Measurements from ENCODE around the gene JSRP1. TPM values are rescaled to one million over a fixed set of nuclear protein-coding genes. Genes with fewer than 3 reads are reported as not detected.

Gene JSRP1
- polyA plus RNA-seq, 1 of the 3 experiments (the other 2 are of a cell fraction) = 0.76 TPM

DNA sequence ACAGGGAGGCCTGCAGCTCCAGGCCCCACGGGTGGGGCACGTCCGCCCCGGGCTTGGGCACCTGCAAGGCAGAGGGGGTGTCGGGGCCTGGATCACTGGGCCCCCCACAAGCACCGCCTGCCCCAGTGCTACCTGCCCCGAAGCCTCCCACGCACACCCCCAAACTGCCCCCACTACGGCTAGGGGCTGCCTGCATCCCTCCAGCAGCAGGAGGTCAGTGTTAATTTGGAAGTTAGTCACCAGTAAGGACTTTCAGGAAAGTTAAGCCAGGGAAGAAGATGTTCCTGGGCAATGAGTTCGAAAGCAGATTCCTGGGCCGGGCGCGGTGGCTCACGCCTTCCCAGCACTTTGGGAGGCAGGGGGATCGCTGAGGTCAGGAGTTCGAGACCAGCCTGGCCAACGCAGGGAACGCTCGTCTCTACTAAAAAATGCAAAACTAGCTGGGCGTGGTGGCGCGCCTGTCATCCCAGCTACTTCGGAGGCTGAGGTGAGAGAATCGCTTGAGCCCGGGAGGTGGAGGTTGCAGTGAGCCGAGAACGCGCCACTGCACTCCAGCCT lies 20.3 kb upstream of the JSRP1 start:
- peaks cover 42% of the 10 kb centered on the region for H3K79me2 ChIP-seq (ENCODE audit: insufficient read depth)
- H3F3A ChIP-seq (replicated peaks; ENCODE audit: insufficient read depth) = peaks cover 17% of the 10 kb centered on the region
- peak; percentile 24 for DNase-seq
- H3K9ac ChIP-seq = no peak overlapping the region
- H3K4me3 ChIP-seq (ENCODE audit: low read depth in 2 of 2, low read length in 1 of 2) = no peak overlapping the region
- H3K36me3 ChIP-seq (replicated peaks in 1 of 2; ENCODE audit: control insufficient read depth in 1 of 2, insufficient read depth in 2 of 2, low read length in 1 of 2) = peaks cover 17 to 25% of the 10 kb centered on the region in 2 experiments
- 97% methylated on average over 19 of the region's 28 CpGs for WGBS (ENCODE audit: low lambda C conversion rate)
- TF ChIP-seq, protein P1, sequence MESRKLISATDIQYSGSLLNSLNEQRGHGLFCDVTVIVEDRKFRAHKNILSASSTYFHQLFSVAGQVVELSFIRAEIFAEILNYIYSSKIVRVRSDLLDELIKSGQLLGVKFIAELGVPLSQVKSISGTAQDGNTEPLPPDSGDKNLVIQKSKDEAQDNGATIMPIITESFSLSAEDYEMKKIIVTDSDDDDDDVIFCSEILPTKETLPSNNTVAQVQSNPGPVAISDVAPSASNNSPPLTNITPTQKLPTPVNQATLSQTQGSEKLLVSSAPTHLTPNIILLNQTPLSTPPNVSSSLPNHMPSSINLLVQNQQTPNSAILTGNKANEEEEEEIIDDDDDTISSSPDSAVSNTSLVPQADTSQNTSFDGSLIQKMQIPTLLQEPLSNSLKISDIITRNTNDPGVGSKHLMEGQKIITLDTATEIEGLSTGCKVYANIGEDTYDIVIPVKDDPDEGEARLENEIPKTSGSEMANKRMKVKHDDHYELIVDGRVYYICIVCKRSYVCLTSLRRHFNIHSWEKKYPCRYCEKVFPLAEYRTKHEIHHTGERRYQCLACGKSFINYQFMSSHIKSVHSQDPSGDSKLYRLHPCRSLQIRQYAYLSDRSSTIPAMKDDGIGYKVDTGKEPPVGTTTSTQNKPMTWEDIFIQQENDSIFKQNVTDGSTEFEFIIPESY (IDR thresholded peaks at IDR 0.05; ENCODE audit: borderline replicate concordance, low read depth) = no peak
- no peak for TF ChIP-seq JUND (IDR thresholded peaks at IDR 0.05)
- CTCF ChIA-PET = interaction anchor here (1.2 to 11.9 kb wide), 11 partner anchors 12 to 52 kb away, joined by 3 to 284 read pairs (median 20); partner anchors contain the start of genes LINGO3, LSM7, PLEKHJ1 and SF3A2
- peaks cover 39% of the 10 kb centered on the region for H4K20me1 ChIP-seq (ENCODE audit: insufficient read depth)
- no peak overlapping the region for H3K27ac ChIP-seq (ENCODE audit: low read depth in 2 of 2, low read length in 1 of 2)
- no peaks in the 10 kb centered on the region for H3K27me3 ChIP-seq (ENCODE audit: insufficient read depth)
- no peak overlapping the region for H2AFZ ChIP-seq (ENCODE audit: low read depth)
- peaks cover 4 to 25% of the 10 kb centered on the region in 2 experiments; a peak in 1 of 4 replicates for H3K4me1 ChIP-seq (ENCODE audit: control insufficient read depth in 1 of 2, insufficient read depth in 2 of 2, low read depth in 1 of 2, low read length in 1 of 2)
- H3K9me2 ChIP-seq = no peaks in the 10 kb centered on the region
- no peak overlapping the region for H3K4me2 ChIP-seq
- no peaks in the 10 kb centered on the region for H3K9me3 ChIP-seq
- POLR2A ChIA-PET = interaction anchor here (1.3 to 1.9 kb wide), 2 partner anchors 12 to 18 kb away, joined by 4 to 6 read pairs; no protein-coding TSS in a partner anchor

DNA sequence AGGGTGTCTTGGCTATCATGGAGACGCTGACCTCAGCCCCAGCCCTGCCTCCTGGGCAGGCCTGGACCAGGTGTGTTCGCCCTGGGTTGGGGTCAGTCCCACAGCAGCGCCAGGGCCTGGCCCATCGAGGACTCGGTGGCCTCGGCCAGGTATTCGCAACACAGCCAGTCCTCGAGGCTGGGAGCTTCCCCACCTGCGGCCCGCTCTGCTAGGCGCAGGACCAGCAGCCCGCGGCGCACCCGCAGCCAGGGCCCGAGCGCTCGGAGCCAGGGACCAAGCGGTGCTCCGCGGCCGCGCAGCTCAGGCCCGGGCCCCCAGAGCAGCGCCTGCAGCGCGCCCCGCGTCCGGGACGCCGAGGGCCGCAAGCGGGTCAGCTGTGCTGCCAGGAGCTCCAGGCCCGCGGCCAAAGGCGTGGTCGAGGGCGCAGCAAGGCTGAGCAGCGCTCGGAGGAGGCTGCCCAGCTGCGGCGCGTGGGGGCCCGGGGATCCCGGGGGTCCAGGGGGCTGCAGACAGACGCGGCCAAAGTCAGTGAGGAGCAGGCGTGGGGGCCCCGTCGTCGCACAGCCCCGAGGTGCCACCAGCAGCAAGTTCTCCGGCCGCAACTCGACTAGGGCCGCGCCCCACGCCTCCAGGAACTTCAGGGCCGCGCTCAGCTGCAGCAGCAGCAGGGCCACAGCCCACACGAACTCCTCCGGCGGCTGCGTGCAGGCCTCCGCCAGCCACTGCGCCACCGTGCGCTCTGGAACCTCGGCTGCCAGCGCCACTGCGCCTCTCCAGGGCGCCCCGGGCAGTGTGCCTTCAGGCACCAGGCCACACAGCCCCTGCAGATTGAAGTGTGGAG lies 19.6 kb upstream of the JSRP1 start:
- H3K27ac ChIP-seq (ENCODE audit: low read depth in 2 of 2, low read length in 1 of 2) = no peak overlapping the region; a peak in 1 of 4 replicates
- peaks cover 17 to 26% of the 10 kb centered on the region in 2 experiments for H3K36me3 ChIP-seq (replicated peaks in 1 of 2; ENCODE audit: control insufficient read depth in 1 of 2, insufficient read depth in 2 of 2, low read length in 1 of 2)
- no peaks in the 10 kb centered on the region for H3K9me3 ChIP-seq
- ChIA-PET POLR2A (interaction anchor here (1.0 to 1.9 kb wide), 4 partner anchors 13 to 41 kb away, joined by 3 to 6 read pairs (median 4); no protein-coding TSS in a partner anchor), CTCF (interaction anchor here (0.7 to 11.9 kb wide), 18 partner anchors 9 to 127 kb away, joined by 3 to 284 read pairs (median 6); partner anchors contain the start of genes LINGO3, LSM7, PLEKHJ1 and SF3A2)
- H3K4me1 ChIP-seq (ENCODE audit: control insufficient read depth in 1 of 2, insufficient read depth in 2 of 2, low read depth in 1 of 2, low read length in 1 of 2) = peaks cover 4 to 28% of the 10 kb centered on the region in 2 experiments; a peak in 1 of 4 replicates
- H4K20me1 ChIP-seq (ENCODE audit: insufficient read depth) = peaks cover 46% of the 10 kb centered on the region
- WGBS (ENCODE audit: low lambda C conversion rate) = 100% methylated on average over 3 of the region's 74 CpGs
- H3K9ac ChIP-seq = no peak overlapping the region
- H2AFZ ChIP-seq (ENCODE audit: low read depth) = no peak overlapping the region
- no peaks in the 10 kb centered on the region for H3K27me3 ChIP-seq (ENCODE audit: insufficient read depth)
- DNase-seq = peak; percentile 26
- H3K4me3 ChIP-seq (ENCODE audit: low read depth in 2 of 2, low read length in 1 of 2) = no peak overlapping the region
- no peaks in the 10 kb centered on the region for H3K9me2 ChIP-seq
- peaks cover 49% of the 10 kb centered on the region for H3K79me2 ChIP-seq (ENCODE audit: insufficient read depth)
- peaks cover 17% of the 10 kb centered on the region for H3F3A ChIP-seq (replicated peaks; ENCODE audit: insufficient read depth)
- H3K4me2 ChIP-seq = no peak overlapping the region
- TF ChIP-seq, protein P2, sequence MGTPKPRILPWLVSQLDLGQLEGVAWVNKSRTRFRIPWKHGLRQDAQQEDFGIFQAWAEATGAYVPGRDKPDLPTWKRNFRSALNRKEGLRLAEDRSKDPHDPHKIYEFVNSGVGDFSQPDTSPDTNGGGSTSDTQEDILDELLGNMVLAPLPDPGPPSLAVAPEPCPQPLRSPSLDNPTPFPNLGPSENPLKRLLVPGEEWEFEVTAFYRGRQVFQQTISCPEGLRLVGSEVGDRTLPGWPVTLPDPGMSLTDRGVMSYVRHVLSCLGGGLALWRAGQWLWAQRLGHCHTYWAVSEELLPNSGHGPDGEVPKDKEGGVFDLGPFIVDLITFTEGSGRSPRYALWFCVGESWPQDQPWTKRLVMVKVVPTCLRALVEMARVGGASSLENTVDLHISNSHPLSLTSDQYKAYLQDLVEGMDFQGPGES (IDR thresholded peaks at IDR 0.05; ENCODE audit: low read depth, low read length) = no peak
- TF ChIP-seq RXRA (IDR thresholded peaks at IDR 0.05; ENCODE audit: borderline replicate concordance, low read depth) (no peak), SMC3 (IDR thresholded peaks at IDR 0.05; ENCODE audit: low read depth, low read length) (no peak), NFIC (IDR thresholded peaks at IDR 0.05; ENCODE audit: borderline replicate concordance) (no peak), GABPA (IDR thresholded peaks at IDR 0.05; ENCODE audit: low read depth) (no peak), TEAD4 (IDR thresholded peaks at IDR 0.05; ENCODE audit: borderline replicate concordance, insufficient read depth) (no peak), YY1 (IDR thresholded peaks at IDR 0.05; ENCODE audit: low read depth) (no peak)
- TF ChIP-seq, protein P3, sequence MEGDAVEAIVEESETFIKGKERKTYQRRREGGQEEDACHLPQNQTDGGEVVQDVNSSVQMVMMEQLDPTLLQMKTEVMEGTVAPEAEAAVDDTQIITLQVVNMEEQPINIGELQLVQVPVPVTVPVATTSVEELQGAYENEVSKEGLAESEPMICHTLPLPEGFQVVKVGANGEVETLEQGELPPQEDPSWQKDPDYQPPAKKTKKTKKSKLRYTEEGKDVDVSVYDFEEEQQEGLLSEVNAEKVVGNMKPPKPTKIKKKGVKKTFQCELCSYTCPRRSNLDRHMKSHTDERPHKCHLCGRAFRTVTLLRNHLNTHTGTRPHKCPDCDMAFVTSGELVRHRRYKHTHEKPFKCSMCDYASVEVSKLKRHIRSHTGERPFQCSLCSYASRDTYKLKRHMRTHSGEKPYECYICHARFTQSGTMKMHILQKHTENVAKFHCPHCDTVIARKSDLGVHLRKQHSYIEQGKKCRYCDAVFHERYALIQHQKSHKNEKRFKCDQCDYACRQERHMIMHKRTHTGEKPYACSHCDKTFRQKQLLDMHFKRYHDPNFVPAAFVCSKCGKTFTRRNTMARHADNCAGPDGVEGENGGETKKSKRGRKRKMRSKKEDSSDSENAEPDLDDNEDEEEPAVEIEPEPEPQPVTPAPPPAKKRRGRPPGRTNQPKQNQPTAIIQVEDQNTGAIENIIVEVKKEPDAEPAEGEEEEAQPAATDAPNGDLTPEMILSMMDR (IDR thresholded peaks at IDR 0.05) = no peak
- TF ChIP-seq, protein P4, sequence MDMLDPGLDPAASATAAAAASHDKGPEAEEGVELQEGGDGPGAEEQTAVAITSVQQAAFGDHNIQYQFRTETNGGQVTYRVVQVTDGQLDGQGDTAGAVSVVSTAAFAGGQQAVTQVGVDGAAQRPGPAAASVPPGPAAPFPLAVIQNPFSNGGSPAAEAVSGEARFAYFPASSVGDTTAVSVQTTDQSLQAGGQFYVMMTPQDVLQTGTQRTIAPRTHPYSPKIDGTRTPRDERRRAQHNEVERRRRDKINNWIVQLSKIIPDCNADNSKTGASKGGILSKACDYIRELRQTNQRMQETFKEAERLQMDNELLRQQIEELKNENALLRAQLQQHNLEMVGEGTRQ (IDR thresholded peaks at IDR 0.05; ENCODE audit: borderline replicate concordance, low read depth, low read length) = no peak
- TF ChIP-seq, protein P5, sequence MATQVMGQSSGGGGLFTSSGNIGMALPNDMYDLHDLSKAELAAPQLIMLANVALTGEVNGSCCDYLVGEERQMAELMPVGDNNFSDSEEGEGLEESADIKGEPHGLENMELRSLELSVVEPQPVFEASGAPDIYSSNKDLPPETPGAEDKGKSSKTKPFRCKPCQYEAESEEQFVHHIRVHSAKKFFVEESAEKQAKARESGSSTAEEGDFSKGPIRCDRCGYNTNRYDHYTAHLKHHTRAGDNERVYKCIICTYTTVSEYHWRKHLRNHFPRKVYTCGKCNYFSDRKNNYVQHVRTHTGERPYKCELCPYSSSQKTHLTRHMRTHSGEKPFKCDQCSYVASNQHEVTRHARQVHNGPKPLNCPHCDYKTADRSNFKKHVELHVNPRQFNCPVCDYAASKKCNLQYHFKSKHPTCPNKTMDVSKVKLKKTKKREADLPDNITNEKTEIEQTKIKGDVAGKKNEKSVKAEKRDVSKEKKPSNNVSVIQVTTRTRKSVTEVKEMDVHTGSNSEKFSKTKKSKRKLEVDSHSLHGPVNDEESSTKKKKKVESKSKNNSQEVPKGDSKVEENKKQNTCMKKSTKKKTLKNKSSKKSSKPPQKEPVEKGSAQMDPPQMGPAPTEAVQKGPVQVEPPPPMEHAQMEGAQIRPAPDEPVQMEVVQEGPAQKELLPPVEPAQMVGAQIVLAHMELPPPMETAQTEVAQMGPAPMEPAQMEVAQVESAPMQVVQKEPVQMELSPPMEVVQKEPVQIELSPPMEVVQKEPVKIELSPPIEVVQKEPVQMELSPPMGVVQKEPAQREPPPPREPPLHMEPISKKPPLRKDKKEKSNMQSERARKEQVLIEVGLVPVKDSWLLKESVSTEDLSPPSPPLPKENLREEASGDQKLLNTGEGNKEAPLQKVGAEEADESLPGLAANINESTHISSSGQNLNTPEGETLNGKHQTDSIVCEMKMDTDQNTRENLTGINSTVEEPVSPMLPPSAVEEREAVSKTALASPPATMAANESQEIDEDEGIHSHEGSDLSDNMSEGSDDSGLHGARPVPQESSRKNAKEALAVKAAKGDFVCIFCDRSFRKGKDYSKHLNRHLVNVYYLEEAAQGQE (IDR thresholded peaks at IDR 0.05; ENCODE audit: low read depth, low read length) = no peak
